Neural progenitor cell (in vitro differentiated cells): Measurements from ENCODE around the gene HES5. TPM values are rescaled to one million over a fixed set of nuclear protein-coding genes. Genes with fewer than 3 reads are reported as not detected.

Source experiments
- DNase-seq: peaks from one replicate; pipeline ENCODE4 v3.0.0-alpha.2; 2016; ENCODE audit warnings: low spot score
- H2AFZ ChIP-seq: fragments of 200-600 bp; sonication (generic); replicated peaks from 2 replicates; pipeline ENCODE4 v1.6.1; 2016; ENCODE audit warnings: antibody characterized with exemption
- H3F3A ChIP-seq: fragments of 200-600 bp; sonication (generic); 2 replicates; pipeline ENCODE4 v1.6.1; 2016; ENCODE audit warnings: antibody characterized with exemption, low read depth
- H3K27ac ChIP-seq: fragments of 200-600 bp; sonication (generic); 2 replicates; pipeline ENCODE4 v1.5.1; 2016; ENCODE audit warnings: mild to moderate bottlenecking
- H3K27me3 ChIP-seq: fragments of 200-600 bp; sonication (generic); 2 replicates; pipeline ENCODE4 v1.6.1; 2016; ENCODE audit warnings: mild to moderate bottlenecking, moderate library complexity
- H3K36me3 ChIP-seq: fragments of 200-600 bp; sonication (generic); 2 replicates; pipeline ENCODE4 v1.5.1; 2016
- H3K4me1 ChIP-seq: fragments of 200-600 bp; sonication (generic); 2 replicates; pipeline ENCODE4 v1.6.1; 2016; ENCODE audit warnings: mixed run types
- H3K4me2 ChIP-seq: fragments of 200-600 bp; sonication (generic); 2 replicates; pipeline ENCODE4 v1.6.1; 2016
- H3K4me3 ChIP-seq: fragments of 200-600 bp; sonication (generic); 2 replicates; pipeline ENCODE4 v1.5.1; 2016
- H3K79me2 ChIP-seq: fragments of 200-600 bp; sonication (generic); 2 replicates; pipeline ENCODE4 v1.6.1; 2016; ENCODE audit warnings: low read depth
- H3K9ac ChIP-seq: fragments of 200-600 bp; sonication (generic); 2 replicates; pipeline ENCODE4 v1.6.1; 2016
- H3K9me3 ChIP-seq: fragments of 200-600 bp; sonication (generic); 2 replicates; pipeline ENCODE4 v1.5.1; 2016; ENCODE audit warnings: low read depth
- H4K20me1 ChIP-seq: fragments of 200-600 bp; sonication (generic); 2 replicates; pipeline ENCODE4 v1.6.1; 2016; ENCODE audit warnings: low read depth
- H3K27ac Mint-ChIP-seq: 3 replicates; pipeline ENCODE4 v1.8.0; 2021; ENCODE audit warnings: mixed read lengths
- H3K27me3 Mint-ChIP-seq: 2 replicates; pipeline ENCODE4 v1.8.0; 2022; ENCODE audit warnings: low read depth, mild to moderate bottlenecking, inconsistent platforms, moderate library complexity, mixed read lengths; ENCODE audit not compliant: insufficient read depth
- H3K36me3 Mint-ChIP-seq: 3 replicates; pipeline ENCODE4 v1.8.0; 2021; ENCODE audit warnings: mixed read lengths
- H3K4me1 Mint-ChIP-seq: 3 replicates; pipeline ENCODE4 v1.8.0; 2021; ENCODE audit warnings: mixed read lengths
- H3K4me3 Mint-ChIP-seq: 3 replicates; pipeline ENCODE4 v1.8.0; 2021; ENCODE audit warnings: mild to moderate bottlenecking, moderate library complexity, mixed read lengths
- H3K9me3 Mint-ChIP-seq: 3 replicates; pipeline ENCODE4 v1.8.0; 2020; ENCODE audit warnings: mixed read lengths
- EZH2 ChIP-seq: fragments of 200-600 bp; sonication (generic); IDR thresholded peaks from 2 replicates; pipeline ENCODE4 v1.6.1; 2017; ENCODE audit warnings: antibody characterized with exemption, mild to moderate bottlenecking, moderate library complexity
- EZH2phosphoT487 ChIP-seq: fragments of 200-600 bp; sonication (generic); IDR thresholded peaks from 2 replicates; pipeline ENCODE4 v1.6.1; 2017; ENCODE audit warnings: antibody characterized with exemption
- total RNA-seq: library from RNA; depleted of rRNA; stranded (reverse); fragments of >200 nt; gene quantifications from 2 replicates; pipeline ENCODE4 v1.2.3, GENCODE V29; 2015; ENCODE audit warnings: low replicate concordance
- TF ChIP-seq, protein P1 (sequence below): fragments of 200-600 bp; sonication (generic); IDR thresholded peaks from 2 replicates; pipeline ENCODE4 v1.5.1; 2017; ENCODE audit warnings: antibody characterized with exemption, mild to moderate bottlenecking

The HES5 gene
- total RNA-seq, 1 donor from 2014 or later, result 6.4 TPM

DNA sequence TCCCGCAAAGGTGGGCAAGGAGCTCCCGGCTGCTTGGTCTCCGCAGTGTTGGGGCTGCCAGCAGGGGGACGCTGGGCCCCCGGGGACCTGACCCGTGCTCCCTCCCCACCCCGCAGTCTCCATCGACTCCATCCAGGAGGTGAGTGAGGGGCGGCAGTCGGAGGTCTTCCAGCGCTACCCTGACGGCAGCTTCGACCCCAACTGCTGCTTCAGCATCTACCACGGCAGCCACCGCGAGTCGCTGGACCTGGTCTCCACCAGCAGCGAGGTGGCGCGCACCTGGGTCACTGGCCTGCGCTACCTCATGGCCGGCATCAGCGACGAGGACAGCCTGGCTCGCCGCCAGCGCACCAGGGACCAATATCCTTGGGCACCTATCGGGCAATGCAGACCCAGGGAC lies 50.4 kb downstream of the HES5 start:
- H3K4me2 ChIP-seq, result no peak overlapping the region
- no peak overlapping the region for H2AFZ ChIP-seq
- DNase-seq, result no peak
- H3K36me3 Mint-ChIP-seq, result no peaks in the 10 kb centered on the region
- peaks cover 5% of the 10 kb centered on the region for H3K27me3 Mint-ChIP-seq
- H3K4me3 ChIP-seq, result no peak overlapping the region
- H3F3A ChIP-seq, result no peaks in the 10 kb centered on the region
- no peaks in the 10 kb centered on the region for H3K9me3 ChIP-seq
- H3K9ac ChIP-seq, result no peak overlapping the region
- no peaks in the 10 kb centered on the region for H4K20me1 ChIP-seq
- H3K36me3 ChIP-seq, result no peaks in the 10 kb centered on the region
- H3K4me1 Mint-ChIP-seq, result peaks cover 10% of the 10 kb centered on the region
- no peak overlapping the region for H3K27ac ChIP-seq
- H3K9me3 Mint-ChIP-seq, result peaks cover 4% of the 10 kb centered on the region
- H3K27ac Mint-ChIP-seq, result no peak overlapping the region
- H3K79me2 ChIP-seq, result no peaks in the 10 kb centered on the region
- H3K4me3 Mint-ChIP-seq, result no peak overlapping the region
- TF ChIP-seq EZH2phosphoT487, result no peak
- TF ChIP-seq, protein P1, sequence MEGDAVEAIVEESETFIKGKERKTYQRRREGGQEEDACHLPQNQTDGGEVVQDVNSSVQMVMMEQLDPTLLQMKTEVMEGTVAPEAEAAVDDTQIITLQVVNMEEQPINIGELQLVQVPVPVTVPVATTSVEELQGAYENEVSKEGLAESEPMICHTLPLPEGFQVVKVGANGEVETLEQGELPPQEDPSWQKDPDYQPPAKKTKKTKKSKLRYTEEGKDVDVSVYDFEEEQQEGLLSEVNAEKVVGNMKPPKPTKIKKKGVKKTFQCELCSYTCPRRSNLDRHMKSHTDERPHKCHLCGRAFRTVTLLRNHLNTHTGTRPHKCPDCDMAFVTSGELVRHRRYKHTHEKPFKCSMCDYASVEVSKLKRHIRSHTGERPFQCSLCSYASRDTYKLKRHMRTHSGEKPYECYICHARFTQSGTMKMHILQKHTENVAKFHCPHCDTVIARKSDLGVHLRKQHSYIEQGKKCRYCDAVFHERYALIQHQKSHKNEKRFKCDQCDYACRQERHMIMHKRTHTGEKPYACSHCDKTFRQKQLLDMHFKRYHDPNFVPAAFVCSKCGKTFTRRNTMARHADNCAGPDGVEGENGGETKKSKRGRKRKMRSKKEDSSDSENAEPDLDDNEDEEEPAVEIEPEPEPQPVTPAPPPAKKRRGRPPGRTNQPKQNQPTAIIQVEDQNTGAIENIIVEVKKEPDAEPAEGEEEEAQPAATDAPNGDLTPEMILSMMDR, result no peak
- TF ChIP-seq EZH2, result no peak
- peaks cover 35% of the 10 kb centered on the region for H3K4me1 ChIP-seq
- H3K27me3 ChIP-seq, result no peaks in the 10 kb centered on the region

DNA sequence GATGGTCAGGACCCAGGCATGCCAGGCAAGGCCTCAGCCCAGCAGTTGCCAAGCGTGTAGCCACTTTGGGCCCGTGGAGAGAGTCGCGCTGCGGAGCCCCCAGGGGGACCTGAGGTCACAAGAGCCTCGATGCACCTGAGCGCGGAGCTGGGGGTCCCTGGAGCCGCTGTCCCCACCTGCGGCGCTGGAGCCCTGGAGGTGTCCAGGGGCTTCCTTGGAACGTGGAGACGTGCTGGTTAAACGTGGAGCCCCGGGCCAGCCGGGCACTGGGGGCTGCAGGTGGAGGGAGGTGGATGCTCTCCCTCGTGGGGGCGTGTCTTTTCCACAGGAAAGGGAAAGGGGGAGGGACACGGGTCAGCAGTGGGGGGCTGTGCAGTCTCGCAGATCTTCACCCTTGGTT lies 50.9 kb downstream of the HES5 start:
- Mint-ChIP-seq H3K27me3 (peaks cover 5% of the 10 kb centered on the region), H3K27ac (no peak overlapping the region), H3K4me3 (no peak overlapping the region), H3K4me1 (peaks cover 11% of the 10 kb centered on the region), H3K36me3 (no peaks in the 10 kb centered on the region), H3K9me3 (peaks cover 3% of the 10 kb centered on the region)
- H3K36me3 ChIP-seq, result no peaks in the 10 kb centered on the region
- DNase-seq, result no peak
- no peak overlapping the region for H3K4me2 ChIP-seq
- no peaks in the 10 kb centered on the region for H3K79me2 ChIP-seq
- no peaks in the 10 kb centered on the region for H3K27me3 ChIP-seq
- H2AFZ ChIP-seq, result no peak overlapping the region
- no peak overlapping the region for H3K9ac ChIP-seq
- H3K9me3 ChIP-seq, result no peaks in the 10 kb centered on the region
- H3K27ac ChIP-seq, result no peak overlapping the region
- no peaks in the 10 kb centered on the region for H4K20me1 ChIP-seq
- H3K4me3 ChIP-seq, result no peak overlapping the region
- H3F3A ChIP-seq, result no peaks in the 10 kb centered on the region
- peaks cover 40% of the 10 kb centered on the region for H3K4me1 ChIP-seq
- TF ChIP-seq, protein P1, result no peak
- TF ChIP-seq EZH2phosphoT487, result no peak
- no peak for TF ChIP-seq EZH2

Other genes starting within 250 kb of the HES5 start
- gene MORN1, start 138.7 kb downstream of the HES5 start, total RNA-seq, result 7.0 and 15.5 TPM in 2 replicates
- gene RER1, start 138.4 kb downstream of the HES5 start, total RNA-seq, result 39.1 and 42.5 TPM in 2 replicates
- gene PEX10, start 117.7 kb downstream of the HES5 start, total RNA-seq, result 15.1 and 39.3 TPM in 2 replicates
- 0.54 and 2.0 TPM in 2 replicates for gene PLCH2, start 54.0 kb downstream of the HES5 start, total RNA-seq
- 30.6 and 53.9 TPM in 2 replicates for gene PANK4, start 3.7 kb downstream of the HES5 start, total RNA-seq
- 0.65 TPM in 1 of 2 replicates, not detected in the other for gene TNFRSF14, start 26.1 kb upstream of the HES5 start, total RNA-seq
- 10.0 and 29.6 TPM in 2 replicates for gene PRXL2B, start 56.5 kb upstream of the HES5 start, total RNA-seq
- gene MMEL1, start 102.8 kb upstream of the HES5 start, total RNA-seq, result 0.19 and 0.31 TPM in 2 replicates